Measurements from ENCODE around the gene CEACAM19.

Gene CEACAM19

DNA sequence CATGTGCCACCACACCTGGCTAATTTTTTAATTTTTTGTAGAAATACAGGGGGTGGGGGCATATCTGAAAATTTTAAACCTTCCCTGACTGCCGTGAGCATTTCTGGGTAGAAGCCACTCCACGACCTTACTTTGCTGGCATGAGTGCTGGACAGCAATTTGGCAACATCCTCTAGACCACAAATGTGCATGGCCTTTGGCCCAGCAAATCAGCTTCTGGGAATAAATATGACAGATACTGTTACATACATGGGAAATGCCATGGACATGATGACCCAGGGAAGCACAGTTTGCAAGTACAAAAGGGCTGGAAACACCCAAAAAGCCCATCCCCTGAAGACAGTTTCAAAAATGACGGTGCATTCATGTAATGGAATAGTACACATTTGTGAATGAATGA lies 30.8 kb upstream of the CEACAM19 start:
- TF ChIP-seq, protein P1, sequence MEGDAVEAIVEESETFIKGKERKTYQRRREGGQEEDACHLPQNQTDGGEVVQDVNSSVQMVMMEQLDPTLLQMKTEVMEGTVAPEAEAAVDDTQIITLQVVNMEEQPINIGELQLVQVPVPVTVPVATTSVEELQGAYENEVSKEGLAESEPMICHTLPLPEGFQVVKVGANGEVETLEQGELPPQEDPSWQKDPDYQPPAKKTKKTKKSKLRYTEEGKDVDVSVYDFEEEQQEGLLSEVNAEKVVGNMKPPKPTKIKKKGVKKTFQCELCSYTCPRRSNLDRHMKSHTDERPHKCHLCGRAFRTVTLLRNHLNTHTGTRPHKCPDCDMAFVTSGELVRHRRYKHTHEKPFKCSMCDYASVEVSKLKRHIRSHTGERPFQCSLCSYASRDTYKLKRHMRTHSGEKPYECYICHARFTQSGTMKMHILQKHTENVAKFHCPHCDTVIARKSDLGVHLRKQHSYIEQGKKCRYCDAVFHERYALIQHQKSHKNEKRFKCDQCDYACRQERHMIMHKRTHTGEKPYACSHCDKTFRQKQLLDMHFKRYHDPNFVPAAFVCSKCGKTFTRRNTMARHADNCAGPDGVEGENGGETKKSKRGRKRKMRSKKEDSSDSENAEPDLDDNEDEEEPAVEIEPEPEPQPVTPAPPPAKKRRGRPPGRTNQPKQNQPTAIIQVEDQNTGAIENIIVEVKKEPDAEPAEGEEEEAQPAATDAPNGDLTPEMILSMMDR (IDR thresholded peaks at IDR 0.05; ENCODE audit: extremely low read depth, insufficient read depth, missing control alignments) = no peak
- in situ Hi-C loops (cut with MboI; ENCODE audit: low pct_unique_long_range_greater_than_20kb, low sequenced_read_pairs, unreplicated experiment) = no loop called here
- DNase-seq (ENCODE audit: low spot score) = no peak

DNA sequence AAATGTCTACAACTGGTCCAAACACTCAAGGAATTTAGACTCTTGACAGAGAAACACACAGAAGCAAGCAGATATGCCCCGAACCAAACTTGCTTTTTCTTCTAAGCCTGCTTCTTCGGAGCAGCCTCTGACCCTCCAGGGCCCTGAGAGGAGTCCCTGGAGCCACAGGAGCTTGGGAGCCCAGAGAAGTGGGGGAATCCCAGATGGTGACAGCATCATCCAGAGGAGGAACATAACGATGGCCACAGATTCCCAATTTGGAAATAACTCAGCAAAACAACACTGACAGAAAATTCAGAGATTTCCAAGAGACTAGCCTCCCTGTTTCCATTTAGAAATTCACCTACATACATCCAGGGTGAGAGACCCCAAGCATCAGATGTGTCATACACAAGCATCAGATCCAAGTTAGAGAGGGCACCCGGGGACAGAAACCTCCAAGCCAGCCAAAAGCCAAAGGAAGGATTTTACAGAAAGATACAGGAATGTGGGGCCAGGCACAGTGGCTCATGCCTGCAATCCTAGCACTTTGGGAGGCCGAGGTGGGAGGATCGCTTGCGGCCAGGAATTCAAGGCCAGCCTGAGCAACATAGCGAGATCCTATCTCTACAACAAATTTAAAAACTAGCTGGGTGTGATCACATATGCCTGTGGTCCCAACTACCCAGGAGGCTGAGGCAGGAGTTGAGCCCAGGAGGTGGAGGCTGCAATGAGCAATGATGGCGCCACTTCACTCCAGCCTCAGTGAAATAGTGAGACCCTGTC lies 29.6 kb upstream of the CEACAM19 start:
- TF ChIP-seq, protein P1 (IDR thresholded peaks at IDR 0.05; ENCODE audit: extremely low read depth, insufficient read depth, missing control alignments) = no peak
- no peak for DNase-seq (ENCODE audit: low spot score)
- in situ Hi-C loops (cut with MboI; ENCODE audit: low pct_unique_long_range_greater_than_20kb, low sequenced_read_pairs, unreplicated experiment) = no loop called here

DNA sequence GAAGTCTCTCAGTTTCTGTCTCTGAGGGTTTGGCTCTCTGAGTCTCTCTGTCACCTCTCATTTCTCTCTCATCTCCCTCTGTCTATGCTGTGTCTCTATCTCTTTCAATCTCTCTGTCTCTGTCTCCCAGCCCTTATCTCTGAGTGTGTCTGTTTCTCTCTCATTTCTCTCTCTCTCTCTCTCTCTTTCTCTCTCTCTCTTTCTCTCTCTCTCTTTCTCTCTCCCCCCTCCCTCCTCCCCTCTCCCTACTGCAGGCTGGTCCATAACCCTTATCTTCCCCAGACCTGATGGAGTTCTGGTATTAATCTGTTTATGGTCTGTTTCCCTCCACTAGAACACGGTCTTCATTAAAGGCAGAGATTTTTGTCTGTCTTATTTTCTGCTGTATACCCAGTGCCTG lies 28.9 kb upstream of the CEACAM19 start:
- DNase-seq (ENCODE audit: low spot score) = no peak
- in situ Hi-C loops (cut with MboI; ENCODE audit: low pct_unique_long_range_greater_than_20kb, low sequenced_read_pairs, unreplicated experiment) = no loop called here
- TF ChIP-seq, protein P1 (IDR thresholded peaks at IDR 0.05; ENCODE audit: extremely low read depth, insufficient read depth, missing control alignments) = no peak

DNA sequence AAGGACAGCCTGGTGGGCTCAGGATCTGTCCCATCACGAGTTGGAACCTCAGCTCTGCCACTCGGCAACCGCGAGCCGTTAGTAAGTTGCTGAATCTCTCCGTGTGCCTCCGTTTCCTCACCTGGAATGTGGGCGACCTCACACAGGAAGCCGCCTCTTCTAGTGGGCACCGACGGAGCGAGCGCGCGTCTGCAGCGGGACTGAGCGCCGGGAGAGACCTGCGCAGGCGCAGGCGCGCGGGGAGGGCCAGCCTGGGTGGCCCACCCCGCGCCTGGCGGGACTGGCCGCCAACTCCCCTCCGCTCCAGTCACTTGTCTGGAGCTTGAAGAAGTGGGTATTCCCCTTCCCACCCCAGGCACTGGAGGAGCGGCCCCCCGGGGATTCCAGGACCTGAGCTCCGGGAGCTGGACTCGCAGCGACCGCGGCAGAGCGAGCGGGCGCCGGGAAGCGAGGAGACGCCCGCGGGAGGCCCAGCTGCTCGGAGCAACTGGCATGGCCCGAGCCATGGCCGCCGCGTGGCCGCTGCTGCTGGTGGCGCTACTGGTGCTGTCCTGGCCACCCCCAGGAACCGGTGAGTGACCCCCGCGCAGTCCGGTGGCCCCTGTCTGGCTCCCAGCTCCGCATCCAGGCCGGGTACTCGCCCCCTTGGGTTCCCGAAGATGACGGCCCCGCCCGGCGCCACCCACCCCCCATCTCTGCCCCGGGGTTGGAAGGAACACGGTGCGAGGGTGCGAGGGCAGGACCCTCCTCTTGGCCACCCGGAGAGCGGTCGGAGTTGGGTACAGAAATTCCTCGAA lies 27.5 kb upstream of the CEACAM19 start, which contains the start of gene PVR:
Gene PVR (plus strand): TSS at position 306 of the 797 bp plus-strand sequence. CDS start 187 bp downstream, at position 493.
- in situ Hi-C loops (cut with MboI; ENCODE audit: low pct_unique_long_range_greater_than_20kb, low sequenced_read_pairs, unreplicated experiment) = no loop called here
- TF ChIP-seq, protein P1 (IDR thresholded peaks at IDR 0.05; ENCODE audit: extremely low read depth, insufficient read depth, missing control alignments) = no peak
- DNase-seq (ENCODE audit: low spot score) = peak; percentile 77

DNA sequence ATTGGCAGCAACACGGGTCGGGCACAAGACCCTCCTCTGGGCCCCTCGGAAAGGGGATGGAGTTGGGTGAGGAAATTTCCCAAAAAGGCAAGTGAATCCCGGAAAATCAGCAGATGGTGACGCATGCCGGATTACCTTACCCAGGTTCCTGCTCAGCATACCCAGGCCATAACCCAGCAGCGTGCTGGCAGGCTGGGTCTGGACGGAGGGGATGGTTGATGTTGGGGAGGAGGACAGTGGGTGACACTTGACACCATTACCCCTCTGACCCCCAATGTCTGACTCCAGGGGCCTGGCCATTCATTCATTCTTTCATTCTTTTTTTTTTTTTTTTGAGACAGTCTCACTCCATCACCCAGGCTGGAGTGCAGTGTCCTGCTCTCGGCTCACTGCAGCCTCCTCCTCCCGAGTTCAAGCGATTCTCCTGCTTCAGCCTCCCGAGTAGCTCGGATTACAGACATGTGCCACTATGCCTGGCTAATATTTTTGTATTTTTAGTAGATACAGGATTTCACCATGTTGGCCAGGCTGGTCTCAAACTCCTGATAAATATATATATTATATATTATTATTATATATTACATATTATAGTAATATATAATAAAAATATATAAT lies 26.8 kb upstream of the CEACAM19 start:
- DNase-seq (ENCODE audit: low spot score) = peak; percentile 49
- TF ChIP-seq, protein P1 (IDR thresholded peaks at IDR 0.05; ENCODE audit: extremely low read depth, insufficient read depth, missing control alignments) = no peak
- in situ Hi-C loops (cut with MboI; ENCODE audit: low pct_unique_long_range_greater_than_20kb, low sequenced_read_pairs, unreplicated experiment) = no loop called here

DNA sequence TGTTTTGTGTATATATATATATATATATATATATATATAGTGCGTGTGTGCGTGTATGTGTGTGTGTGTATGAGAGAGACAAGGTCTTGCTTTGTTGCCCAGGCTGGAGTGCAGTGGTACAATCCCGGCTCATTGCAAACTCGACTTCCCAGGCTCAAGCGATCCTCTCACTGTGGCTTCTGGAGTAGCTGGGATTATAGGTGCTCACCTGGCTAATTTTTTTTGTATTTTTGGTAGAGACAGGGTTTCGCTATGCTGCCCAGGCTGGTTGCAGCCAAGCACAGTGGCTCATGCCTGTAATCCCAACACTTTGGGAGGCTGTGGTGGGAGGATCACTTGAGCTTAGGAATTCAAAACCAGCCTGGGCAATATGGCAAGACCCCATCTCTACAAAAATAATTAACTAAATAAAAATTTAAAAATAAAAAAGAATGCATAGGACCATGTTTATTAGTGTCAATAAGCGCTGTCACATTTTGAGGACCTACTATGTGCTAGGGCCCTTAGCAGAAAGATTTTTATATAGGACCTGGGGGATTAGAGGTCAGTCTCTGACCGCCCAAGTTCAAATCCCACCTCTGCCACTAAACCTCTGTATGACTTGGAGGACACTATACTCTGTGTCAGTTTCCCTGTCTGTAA lies 25.8 kb upstream of the CEACAM19 start:
- DNase-seq (ENCODE audit: low spot score) = no peak
- TF ChIP-seq, protein P1 (IDR thresholded peaks at IDR 0.05; ENCODE audit: extremely low read depth, insufficient read depth, missing control alignments) = no peak
- in situ Hi-C loops (cut with MboI; ENCODE audit: low pct_unique_long_range_greater_than_20kb, low sequenced_read_pairs, unreplicated experiment) = no loop called here

Data from GM13977 (cell line).